HG02938 (cell line): ENCODE results near the gene SDCBP2.

Experiments used
- ATAC-seq: cut with Tn5 transposase; IDR thresholded peaks from one replicate; pipeline ENCODE4 v1.9.1; 2021; ENCODE audit warnings: mild to moderate bottlenecking, moderate library complexity; ENCODE audit not compliant: unreplicated experiment

Gene SDCBP2

GRCh38 chr20:1328680-1329330 lies at the start of gene SDCBP2:
SDCBP2 (minus strand) TSS chr20:1329139; CDS start chr20:1320416, 8,723 bp downstream.
- ATAC-seq, result no peak

- ATAC-seq, result no peak
Observed at GRCh38 chr20:1378735-1379125, 49.8 kb upstream of the SDCBP2 start.

GRCh38 chr20:1377984-1378734 lies 49.2 kb upstream of the SDCBP2 start:
- no peak for ATAC-seq

GRCh38 chr20:1377341-1377871 lies 48.5 kb upstream of the SDCBP2 start:
- no peak for ATAC-seq

GRCh38 chr20:1376408-1377270 lies 47.7 kb upstream of the SDCBP2 start:
- no peak for ATAC-seq

- ATAC-seq, result no peak
Observed at GRCh38 chr20:1376007-1376406, 47.1 kb upstream of the SDCBP2 start.

- no peak for ATAC-seq
Observed at GRCh38 chr20:1375515-1375914, 46.6 kb upstream of the SDCBP2 start.

GRCh38 chr20:1374246-1374645 lies 45.3 kb upstream of the SDCBP2 start:
- no peak for ATAC-seq

GRCh38 chr20:1373614-1374013 lies 44.7 kb upstream of the SDCBP2 start:
- no peak for ATAC-seq

- no peak for ATAC-seq
Observed at GRCh38 chr20:1373036-1373435, 44.1 kb upstream of the SDCBP2 start.

GRCh38 chr20:1371830-1372539 lies 43.0 kb upstream of the SDCBP2 start:
- ATAC-seq, result no peak

GRCh38 chr20:1371202-1371782 lies 42.4 kb upstream of the SDCBP2 start:
- ATAC-seq, result no peak

- ATAC-seq, result no peak
Observed at GRCh38 chr20:1370548-1371110, 41.7 kb upstream of the SDCBP2 start.

- no peak for ATAC-seq
Observed at GRCh38 chr20:1369970-1370369, 41.0 kb upstream of the SDCBP2 start.

GRCh38 chr20:1368448-1369199 lies 39.7 kb upstream of the SDCBP2 start:
- ATAC-seq, result no peak

- ATAC-seq, result no peak
Observed at GRCh38 chr20:1367479-1367878, 38.5 kb upstream of the SDCBP2 start.

- no peak for ATAC-seq
Observed at GRCh38 chr20:1364106-1364505, 35.2 kb upstream of the SDCBP2 start.

GRCh38 chr20:1363522-1363921 lies 34.6 kb upstream of the SDCBP2 start:
- no peak for ATAC-seq

GRCh38 chr20:1362484-1362883 lies 33.5 kb upstream of the SDCBP2 start:
- ATAC-seq, result no peak
